Measurements from ENCODE around the gene ATXN7L1.

GRCh38 chr7:105639667-105640493, 236.5 kb downstream of the ATXN7L1 start:
- TF ChIP-seq CTCF (IDR thresholded peaks at IDR 0.05) (no peak), POLR2A (IDR thresholded peaks at IDR 0.05) (no peak), EP300 (IDR thresholded peaks at IDR 0.05) (no peak)

Measured in gastroesophageal sphincter (tissue), 3 donors.